SU-DHL-6 (cell line): Measurements from ENCODE around the gene ELANE.

Experiments
- CTCF ChIP-seq: fragments of 200-600 bp; sonication (generic); IDR thresholded peaks from one replicate; pipeline ENCODE4 v1.5.1; 2017; ENCODE audit warnings: antibody characterized with exemption, mild to moderate bottlenecking, low read length, moderate library complexity; ENCODE audit not compliant: insufficient read depth, poor library complexity, severe bottlenecking
- EZH2phosphoT487 ChIP-seq: fragments of 200-600 bp; sonication (generic), shearing (Covaris generic); conservative IDR thresholded peaks from 2 replicates; pipeline ENCODE4 v1.6.1; 2018; ENCODE audit warnings: mild to moderate bottlenecking, antibody characterized with exemption, low read length, moderate library complexity, mixed read lengths

GRCh38 chr19:892894-893689 lies 41.0 kb downstream of the ELANE start, which contains the start of the genes MED16 and RNU6-9:
- no peak for TF ChIP-seq CTCF
- TF ChIP-seq EZH2phosphoT487: no peak
